RWPE2 (cell line): Measurements from ENCODE around the gene SBNO1.

Experiments
- ATAC-seq: fragments of 200-7000 bp; cut with Tn5 transposase; 3 replicates; pipeline ENCODE4 v1.9.1; 2021; ENCODE audit warnings: low read depth
- DNase-seq: peaks from one replicate; pipeline ENCODE4 v3.0.0-alpha.2; 2020; ENCODE audit warnings: low spot score
- H3K27ac ChIP-seq: fragments of 450-650 bp; 2 replicates; pipeline ENCODE4 v1.5.1; 2017; ENCODE audit warnings: mild to moderate bottlenecking; ENCODE audit not compliant: poor library complexity, severe bottlenecking
- H3K27me3 ChIP-seq: fragments of 250-450 bp; sonication (Bioruptor Pico); 2 replicates; pipeline ENCODE4 v1.5.1; 2021; ENCODE audit warnings: mild to moderate bottlenecking, moderate library complexity; ENCODE audit not compliant: insufficient read depth, poor library complexity, severe bottlenecking
- H3K36me3 ChIP-seq: fragments of 250-450 bp; sonication (Bioruptor Pico); 2 replicates; pipeline ENCODE4 v1.5.1; 2020; ENCODE audit warnings: low read depth, mild to moderate bottlenecking, moderate library complexity
- H3K4me1 ChIP-seq: fragments of 250-450 bp; sonication (Bioruptor Pico); 2 replicates; pipeline ENCODE4 v1.5.1; 2021; ENCODE audit warnings: mild to moderate bottlenecking, moderate library complexity; ENCODE audit not compliant: insufficient read depth, poor library complexity, severe bottlenecking
- H3K4me3 ChIP-seq: fragments of 250-450 bp; sonication (Bioruptor Pico); 2 replicates; pipeline ENCODE4 v1.5.1; 2021; ENCODE audit warnings: mild to moderate bottlenecking, moderate library complexity; ENCODE audit not compliant: severe bottlenecking
- H3K9me3 ChIP-seq: fragments of 250-450 bp; sonication (Bioruptor Pico); 2 replicates; pipeline ENCODE4 v1.5.1; 2021; ENCODE audit warnings: mild to moderate bottlenecking, moderate library complexity; ENCODE audit not compliant: severe bottlenecking
- TF ChIP-seq, protein P1 (sequence below): fragments of 450-650 bp; IDR thresholded peaks from one replicate; pipeline ENCODE4 v1.5.1; 2017; ENCODE audit warnings: mild to moderate bottlenecking, moderate library complexity; ENCODE audit not compliant: poor library complexity, severe bottlenecking

SBNO1 gene

DNA sequence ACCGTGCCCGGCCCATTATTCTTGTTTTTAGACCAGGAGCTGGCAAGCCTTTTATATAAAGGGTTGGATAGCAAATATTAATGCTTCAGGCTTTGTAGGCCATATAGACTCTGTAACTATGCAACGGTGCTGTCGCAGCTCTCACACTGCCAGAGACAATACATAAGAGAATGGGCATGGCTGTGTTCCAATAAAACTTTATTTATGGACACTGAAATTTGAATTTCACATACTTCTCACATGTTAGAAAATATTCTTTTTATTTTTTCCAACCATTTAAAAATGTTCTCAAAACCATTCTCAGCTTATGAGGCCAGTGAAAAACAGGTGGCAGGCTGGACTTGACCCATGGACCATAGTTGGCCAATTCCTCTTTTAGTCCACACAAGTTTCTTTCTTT is 80.0 kb downstream of the SBNO1 start:
- H3K4me1 ChIP-seq = no peaks in the 10 kb centered on the region
- H3K9me3 ChIP-seq = no peaks in the 10 kb centered on the region
- TF ChIP-seq, protein P1, sequence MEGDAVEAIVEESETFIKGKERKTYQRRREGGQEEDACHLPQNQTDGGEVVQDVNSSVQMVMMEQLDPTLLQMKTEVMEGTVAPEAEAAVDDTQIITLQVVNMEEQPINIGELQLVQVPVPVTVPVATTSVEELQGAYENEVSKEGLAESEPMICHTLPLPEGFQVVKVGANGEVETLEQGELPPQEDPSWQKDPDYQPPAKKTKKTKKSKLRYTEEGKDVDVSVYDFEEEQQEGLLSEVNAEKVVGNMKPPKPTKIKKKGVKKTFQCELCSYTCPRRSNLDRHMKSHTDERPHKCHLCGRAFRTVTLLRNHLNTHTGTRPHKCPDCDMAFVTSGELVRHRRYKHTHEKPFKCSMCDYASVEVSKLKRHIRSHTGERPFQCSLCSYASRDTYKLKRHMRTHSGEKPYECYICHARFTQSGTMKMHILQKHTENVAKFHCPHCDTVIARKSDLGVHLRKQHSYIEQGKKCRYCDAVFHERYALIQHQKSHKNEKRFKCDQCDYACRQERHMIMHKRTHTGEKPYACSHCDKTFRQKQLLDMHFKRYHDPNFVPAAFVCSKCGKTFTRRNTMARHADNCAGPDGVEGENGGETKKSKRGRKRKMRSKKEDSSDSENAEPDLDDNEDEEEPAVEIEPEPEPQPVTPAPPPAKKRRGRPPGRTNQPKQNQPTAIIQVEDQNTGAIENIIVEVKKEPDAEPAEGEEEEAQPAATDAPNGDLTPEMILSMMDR = no peak

DNA sequence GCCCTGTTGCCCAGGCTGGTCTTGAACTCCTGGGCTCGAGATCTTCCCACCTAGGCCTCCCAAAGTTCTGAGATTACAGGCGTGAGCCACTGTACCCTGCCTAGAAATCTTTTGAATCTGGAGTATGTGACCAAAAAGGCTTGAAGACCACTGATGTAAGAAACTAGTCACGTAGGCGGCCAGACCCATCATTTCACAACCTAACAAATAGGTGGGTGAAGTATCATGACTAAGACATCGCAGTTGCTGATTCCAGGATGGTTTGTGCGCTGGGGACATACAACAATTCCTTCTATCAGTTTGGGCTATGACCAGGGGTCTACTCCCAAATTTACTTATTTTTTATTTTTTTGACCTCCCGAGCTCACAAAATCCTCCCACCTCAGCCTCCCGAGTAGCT is 81.2 kb downstream of the SBNO1 start:
- Histone ChIP-seq H3K27ac (no peak overlapping the region), H3K9me3 (no peaks in the 10 kb centered on the region), H3K4me1 (no peaks in the 10 kb centered on the region), H3K27me3 (no peaks in the 10 kb centered on the region), H3K36me3 (no peaks in the 10 kb centered on the region), H3K4me3 (no peak overlapping the region)
- no peak for ATAC-seq
- DNase-seq = no peak
- TF ChIP-seq, protein P1 = no peak

More for the DNA sequence above, 80.0 kb downstream of the SBNO1 start:
- no peak overlapping the region for H3K27ac ChIP-seq
- H3K27me3 ChIP-seq = no peaks in the 10 kb centered on the region
- H3K36me3 ChIP-seq = peaks cover 8% of the 10 kb centered on the region; the same call in 1 of the 2 replicates
- ATAC-seq (no peak), DNase-seq (no peak)
- H3K4me3 ChIP-seq = no peak overlapping the region

DNA sequence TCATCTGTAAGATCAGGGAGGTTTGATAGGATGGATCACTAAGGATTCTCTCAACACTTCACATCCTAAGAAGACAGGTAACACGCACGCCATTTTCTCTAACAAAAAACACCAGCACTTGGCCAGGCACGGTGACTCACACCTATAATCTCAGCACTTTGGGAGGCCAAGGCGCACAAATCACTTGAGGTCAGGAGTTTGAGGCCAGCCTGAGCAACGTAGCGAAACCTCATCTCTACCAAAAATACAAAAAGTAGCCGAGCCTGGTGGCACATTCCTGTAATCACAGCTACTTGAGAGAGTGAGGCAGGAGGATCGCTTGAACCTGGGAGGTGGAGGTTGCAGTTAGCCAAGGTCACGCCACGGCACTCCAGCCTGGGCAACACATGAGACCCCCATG is 82.5 kb downstream of the SBNO1 start:
- Histone ChIP-seq H3K4me1 (no peaks in the 10 kb centered on the region), H3K36me3 (no peaks in the 10 kb centered on the region)
- no peak for ATAC-seq

DNA sequence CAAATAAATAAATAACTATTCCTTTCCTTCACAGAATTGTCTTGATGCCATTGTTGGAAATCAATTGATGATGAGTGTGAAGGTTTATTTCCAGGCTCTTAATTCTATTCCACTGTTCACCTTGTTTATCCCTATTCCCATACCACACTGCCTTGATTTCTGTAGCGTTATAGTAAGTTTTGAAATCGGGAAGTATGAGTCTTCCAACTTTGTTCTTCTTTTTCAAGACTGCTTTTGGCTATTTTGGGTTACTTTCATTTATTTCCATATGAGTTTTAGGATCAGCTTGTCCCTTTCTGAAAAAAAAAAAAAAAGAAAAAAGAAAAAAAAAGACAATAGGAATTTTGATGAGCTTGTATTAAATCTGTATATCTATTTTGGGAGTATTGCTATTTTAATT is 83.7 kb downstream of the SBNO1 start:
- TF ChIP-seq, protein P1 = no peak
- Histone ChIP-seq H3K9me3 (no peaks in the 10 kb centered on the region), H3K36me3 (no peaks in the 10 kb centered on the region), H3K4me3 (no peak overlapping the region), H3K4me1 (no peaks in the 10 kb centered on the region), H3K27me3 (no peaks in the 10 kb centered on the region), H3K27ac (no peak overlapping the region)
- no peak for DNase-seq
- ATAC-seq = no peak

More for the DNA sequence above, 82.5 kb downstream of the SBNO1 start:
- no peaks in the 10 kb centered on the region for H3K27me3 ChIP-seq
- H3K4me3 ChIP-seq = no peak overlapping the region
- no peak for DNase-seq
- TF ChIP-seq, protein P1 = no peak
- no peak overlapping the region for H3K27ac ChIP-seq
- H3K9me3 ChIP-seq = no peaks in the 10 kb centered on the region

DNA sequence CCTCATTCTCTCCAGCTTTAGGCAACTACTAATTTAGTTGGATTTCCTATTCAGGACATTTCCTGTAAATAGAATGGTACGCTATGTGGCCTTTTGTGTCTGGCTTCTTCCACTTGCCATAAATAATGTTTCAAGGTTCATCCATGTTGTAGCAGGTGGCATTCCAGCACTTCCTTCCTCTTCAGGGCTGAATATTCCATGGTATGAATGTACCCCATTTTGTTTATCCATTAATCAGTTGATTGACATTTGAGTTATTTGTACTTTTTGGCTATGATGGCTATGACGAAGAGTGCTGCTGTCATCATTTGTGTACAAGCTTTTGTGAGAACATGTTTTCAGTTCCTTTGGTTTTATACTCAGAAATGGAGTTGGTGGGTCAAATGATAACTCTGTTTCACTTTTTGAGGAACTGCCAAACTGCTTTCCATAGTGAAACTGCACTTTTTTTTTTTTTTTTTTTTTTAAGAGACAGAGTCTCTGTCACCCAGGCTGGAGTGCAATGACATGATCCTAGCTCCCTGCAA is 86.5 kb downstream of the SBNO1 start:
- Histone ChIP-seq H3K9me3 (no peaks in the 10 kb centered on the region), H3K27ac (no peak overlapping the region), H3K27me3 (no peaks in the 10 kb centered on the region), H3K4me1 (no peaks in the 10 kb centered on the region), H3K36me3 (no peaks in the 10 kb centered on the region), H3K4me3 (no peak overlapping the region)
- no peak for ATAC-seq
- TF ChIP-seq, protein P1 = no peak
- no peak for DNase-seq
